SK-N-SH (cell line): ENCODE measurements around the gene FYCO1. TPM values are rescaled to one million over a fixed set of nuclear protein-coding genes. Genes with fewer than 3 reads are reported as not detected.

Experiments
- CTCF ChIA-PET: fragments of 300-600, 350-600 bp; formaldehyde crosslinking; extraction: SDS; loops from one replicate; lab custom pipeline; 2021; lab: Yijun Ruan, JAX
- POLR2A ChIA-PET: fragments of 350-600 bp; sonication (Branson Sonifier 250); formaldehyde crosslinking; extraction: SDS; loops from one replicate; lab custom pipeline; 2020; ENCODE audit warnings: antibody characterized with exemption, inconsistent platforms; lab: Yijun Ruan, JAX
- DNase-seq: peaks from one replicate; pipeline ENCODE4 v3.0.0; 2012
- H2AFZ ChIP-seq: fragments of 200-600 bp; sonication (generic); 2 replicates; pipeline ENCODE4 v1.8.1; 2016; ENCODE audit warnings: antibody characterized with exemption, mild to moderate bottlenecking, low read depth
- H3F3A ChIP-seq: fragments of 200-600 bp; sonication (generic); replicated peaks from 2 replicates; pipeline ENCODE3; 2016; ENCODE audit warnings: antibody characterized with exemption, mild to moderate bottlenecking; ENCODE audit not compliant: insufficient read depth
- H3K27ac ChIP-seq, 2 experiments: fragments of 200-500 bp in 1 of 2; fragments of 200-600 bp in 1 of 2; sonication (Bioruptor generic) in 1 of 2; sonication (generic), shearing (Covaris generic) in 1 of 2; 2 replicates each; pipeline versions ENCODE4 v1.5.1 to v1.6.1; 2014 to 2016; ENCODE audit warnings: low read depth in 2 of 2, inconsistent platforms in 1 of 2, low read length in 1 of 2, mild to moderate bottlenecking in 1 of 2, mixed read lengths in 1 of 2
- H3K27me3 ChIP-seq: fragments of 200-600 bp; sonication (generic), shearing (Covaris generic); 2 replicates; pipeline ENCODE4 v1.6.1; 2016; ENCODE audit warnings: mixed run types; ENCODE audit not compliant: insufficient read depth
- H3K36me3 ChIP-seq, 2 experiments: fragments of 200-500 bp in 1 of 2; fragments of 200-600 bp in 1 of 2; sonication (Bioruptor generic) in 1 of 2; sonication (generic) in 1 of 2; replicated peaks in 1 of 2; 2 replicates each; pipeline versions ENCODE3 to v1.5.1; 2014 to 2016; ENCODE audit warnings: low read length in 1 of 2, mild to moderate bottlenecking in 1 of 2; ENCODE audit not compliant: insufficient read depth in 2 of 2, control insufficient read depth in 1 of 2
- H3K4me1 ChIP-seq, 2 experiments: fragments of 200-500 bp in 1 of 2; fragments of 200-600 bp in 1 of 2; sonication (Bioruptor generic) in 1 of 2; sonication (generic), shearing (Covaris generic) in 1 of 2; 2 replicates each; pipeline versions ENCODE4 v1.5.1 to v1.6.1; 2014 to 2016; ENCODE audit warnings: low read depth in 1 of 2, low read length in 1 of 2, mixed run types in 1 of 2; ENCODE audit not compliant: insufficient read depth in 2 of 2, control insufficient read depth in 1 of 2
- H3K4me2 ChIP-seq: fragments of 200-600 bp; sonication (generic), shearing (Covaris generic); 2 replicates; pipeline ENCODE4 v1.6.1; 2017; ENCODE audit warnings: mixed run types
- H3K4me3 ChIP-seq, 2 experiments: fragments of 200-500 bp in 1 of 2; fragments of 200-600 bp in 1 of 2; sonication (Bioruptor generic) in 1 of 2; sonication (generic), shearing (Covaris generic) in 1 of 2; 2 replicates each; pipeline versions ENCODE4 v1.5.1 to v1.8.1; 2014 to 2016; ENCODE audit warnings: low read depth in 2 of 2, inconsistent platforms in 1 of 2, low read length in 1 of 2, mild to moderate bottlenecking in 1 of 2, mixed read lengths in 1 of 2, moderate library complexity in 1 of 2
- H3K79me2 ChIP-seq: fragments of 200-600 bp; sonication (generic); 2 replicates; pipeline ENCODE4 v1.8.1; 2017; ENCODE audit warnings: mild to moderate bottlenecking; ENCODE audit not compliant: insufficient read depth
- H3K9ac ChIP-seq: fragments of 200-600 bp; sonication (generic); 2 replicates; pipeline ENCODE4 v1.6.1; 2017; ENCODE audit warnings: mixed run types
- H3K9me2 ChIP-seq: fragments of 200-600 bp; sonication (generic); 2 replicates; pipeline ENCODE4 v1.6.1; 2017; ENCODE audit warnings: mixed run types
- H3K9me3 ChIP-seq: fragments of 200-600 bp; sonication (generic); 2 replicates; pipeline ENCODE4 v1.6.1; 2017; ENCODE audit warnings: mixed run types, mild to moderate bottlenecking, moderate library complexity
- H4K20me1 ChIP-seq: fragments of 200-600 bp; sonication (generic); 2 replicates; pipeline ENCODE4 v1.6.1; 2017; ENCODE audit warnings: mild to moderate bottlenecking, mixed run types; ENCODE audit not compliant: insufficient read depth
- ELF1 ChIP-seq: IDR thresholded peaks from 2 replicates; pipeline ENCODE4 v1.4.0; 2012
- FOXJ3 ChIP-seq: sonication (generic); formaldehyde crosslinking; IDR thresholded peaks from 2 replicates; pipeline ENCODE4 v1.5.1; 2020; ENCODE audit warnings: mild to moderate bottlenecking, missing genetic modification reagents
- FOXM1 ChIP-seq: IDR thresholded peaks from 2 replicates; pipeline ENCODE4 v1.4.0; 2012; ENCODE audit warnings: low read depth, mild to moderate bottlenecking
- GABPA ChIP-seq: IDR thresholded peaks from 2 replicates; pipeline ENCODE4 v1.4.0; 2012; ENCODE audit warnings: low read depth, mild to moderate bottlenecking
- GATA2 ChIP-seq: sonication (generic); formaldehyde crosslinking; IDR thresholded peaks from 2 replicates; pipeline ENCODE4 v1.5.0; 2020; ENCODE audit warnings: mild to moderate bottlenecking, missing genetic modification reagents
- JUND ChIP-seq: IDR thresholded peaks from 2 replicates; pipeline ENCODE4 v1.4.0; 2012
- MEF2A ChIP-seq: IDR thresholded peaks from 2 replicates; pipeline ENCODE4 v1.4.0; 2012; ENCODE audit warnings: low read depth, borderline replicate concordance
- MXI1 ChIP-seq: IDR thresholded peaks from 2 replicates; pipeline ENCODE4 v1.6.1; 2012; ENCODE audit warnings: mild to moderate bottlenecking, low read depth, low read length, improper control_type of control experiment
- NRF1 ChIP-seq: IDR thresholded peaks from 2 replicates; pipeline ENCODE4 v1.6.1; 2012; ENCODE audit warnings: low read depth, mild to moderate bottlenecking, low read length
- POLR2AphosphoS5 ChIP-seq: IDR thresholded peaks from 2 replicates; pipeline ENCODE4 v1.6.1; 2012; ENCODE audit warnings: low read depth, low read length
- RAD21 ChIP-seq: IDR thresholded peaks from 2 replicates; pipeline ENCODE4 v1.6.1; 2012; ENCODE audit warnings: mild to moderate bottlenecking, low read length
- REST ChIP-seq: IDR thresholded peaks from 2 replicates; pipeline ENCODE4 v1.6.1; 2012; ENCODE audit warnings: mild to moderate bottlenecking, low read depth, low read length, moderate library complexity
- SIN3A ChIP-seq: IDR thresholded peaks from 2 replicates; pipeline ENCODE4 v1.6.1; 2012; ENCODE audit warnings: low read depth, mild to moderate bottlenecking, low read length, moderate library complexity, borderline replicate concordance
- SMC3 ChIP-seq: IDR thresholded peaks from 2 replicates; pipeline ENCODE4 v1.6.1; 2012; ENCODE audit warnings: low read depth, low read length, improper control_type of control experiment
- ZBTB33 ChIP-seq: IDR thresholded peaks from 2 replicates; pipeline ENCODE4 v1.4.0; 2012; ENCODE audit warnings: low read depth, borderline replicate concordance
- WGBS: methylation state at CpG from one replicate; pipeline ENCODE4 v1.1.6; 2017; ENCODE audit warnings: low lambda C conversion rate; 5-methylcytosine and 5-hydroxymethylcytosine counted together
- polyA plus RNA-seq, 3 experiments: library from polyadenylated mRNA; depleted of rRNA; stranded (reverse); fragments of >200 nt; gene quantifications; 2 replicates each; pipeline ENCODE4 v1.2.3, GENCODE V29; 2012
- TF ChIP-seq, protein P1 (sequence below): fragments of 200-600 bp; sonication (generic); IDR thresholded peaks from 2 replicates; pipeline ENCODE4 v1.6.1; 2017; ENCODE audit warnings: antibody characterized with exemption, mild to moderate bottlenecking, moderate library complexity
- TF ChIP-seq, protein P2 (sequence below): fragments of 150-350 bp; IDR thresholded peaks from 2 replicates; pipeline ENCODE4 v1.6.1; 2016; ENCODE audit warnings: mild to moderate bottlenecking, low read depth, low read length

The FYCO1 gene
- polyA plus RNA-seq, 1 of the 3 experiments (the other 2 are of a cell fraction), result 5.5 TPM

DNA sequence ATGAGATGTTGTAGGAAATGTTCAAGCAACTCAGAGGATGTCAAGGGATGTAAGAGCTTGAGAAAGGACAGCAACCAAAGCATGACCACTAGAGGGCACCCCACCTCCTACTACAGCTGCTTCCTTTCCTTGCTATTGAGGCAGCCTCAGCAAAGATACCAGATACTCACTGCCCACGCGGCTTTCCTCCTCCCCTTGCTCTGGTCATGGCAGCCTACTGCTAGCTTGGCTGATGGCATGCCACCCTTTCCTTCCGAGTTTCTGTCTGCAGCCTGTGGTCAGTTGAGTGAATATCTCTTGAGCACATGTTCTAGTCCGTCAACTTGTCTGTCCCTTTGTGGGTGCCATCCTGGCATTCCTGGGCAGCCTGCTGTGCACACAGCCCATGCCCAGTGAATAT is 56.8 kb downstream of the FYCO1 start:
- WGBS, result 29% methylated on average over 4 of the region's 4 CpGs
- H3K4me2 ChIP-seq, result no peak overlapping the region
- H3K36me3 ChIP-seq, result peaks cover 18 to 30% of the 10 kb centered on the region in 2 experiments
- no peak overlapping the region; a peak in 1 of 4 replicates for H3K4me3 ChIP-seq
- H3K9me2 ChIP-seq, result no peaks in the 10 kb centered on the region
- no peaks in the 10 kb centered on the region for H3K9me3 ChIP-seq
- H3F3A ChIP-seq, result no peaks in the 10 kb centered on the region
- H4K20me1 ChIP-seq, result no peaks in the 10 kb centered on the region
- H3K27me3 ChIP-seq, result no peaks in the 10 kb centered on the region
- H3K9ac ChIP-seq, result no peak overlapping the region
- H3K79me2 ChIP-seq, result no peaks in the 10 kb centered on the region
- POLR2A ChIA-PET, result interaction anchor here (1.6 kb wide), 1 partner anchor 9 kb away, joined by 7 read pairs; no protein-coding TSS in a partner anchor
- CTCF ChIA-PET, result interaction anchor here (0.6 to 13.6 kb wide), 65 partner anchors 10 to 714 kb away, joined by 3 to 280 read pairs (median 4); partner anchors contain the start of gene LZTFL1
- no peak overlapping the region for H3K27ac ChIP-seq
- TF ChIP-seq, protein P1, sequence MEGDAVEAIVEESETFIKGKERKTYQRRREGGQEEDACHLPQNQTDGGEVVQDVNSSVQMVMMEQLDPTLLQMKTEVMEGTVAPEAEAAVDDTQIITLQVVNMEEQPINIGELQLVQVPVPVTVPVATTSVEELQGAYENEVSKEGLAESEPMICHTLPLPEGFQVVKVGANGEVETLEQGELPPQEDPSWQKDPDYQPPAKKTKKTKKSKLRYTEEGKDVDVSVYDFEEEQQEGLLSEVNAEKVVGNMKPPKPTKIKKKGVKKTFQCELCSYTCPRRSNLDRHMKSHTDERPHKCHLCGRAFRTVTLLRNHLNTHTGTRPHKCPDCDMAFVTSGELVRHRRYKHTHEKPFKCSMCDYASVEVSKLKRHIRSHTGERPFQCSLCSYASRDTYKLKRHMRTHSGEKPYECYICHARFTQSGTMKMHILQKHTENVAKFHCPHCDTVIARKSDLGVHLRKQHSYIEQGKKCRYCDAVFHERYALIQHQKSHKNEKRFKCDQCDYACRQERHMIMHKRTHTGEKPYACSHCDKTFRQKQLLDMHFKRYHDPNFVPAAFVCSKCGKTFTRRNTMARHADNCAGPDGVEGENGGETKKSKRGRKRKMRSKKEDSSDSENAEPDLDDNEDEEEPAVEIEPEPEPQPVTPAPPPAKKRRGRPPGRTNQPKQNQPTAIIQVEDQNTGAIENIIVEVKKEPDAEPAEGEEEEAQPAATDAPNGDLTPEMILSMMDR, result peak; percentile 92
- TF ChIP-seq SMC3 (peak; percentile 94), POLR2AphosphoS5 (no peak), MXI1 (peak; percentile 45; the same call in 1 of the 2 replicates), SIN3A (no peak), ELF1 (no peak), FOXJ3 (CRISPR knock-in tag) (no peak), GATA2 (CRISPR knock-in tag) (no peak), RAD21 (peak; percentile 89), MEF2A (no peak)
- peak; percentile 73 for DNase-seq
- H3K4me1 ChIP-seq, result peaks cover 0 to 18% of the 10 kb centered on the region in 2 experiments; a peak in 1 of 4 replicates
- no peak overlapping the region for H2AFZ ChIP-seq

GRCh38 chr3:45938043-45938435 is 57.6 kb downstream of the FYCO1 start:
- H3K4me2 ChIP-seq, result no peak overlapping the region
- no peaks in the 10 kb centered on the region for H3K79me2 ChIP-seq
- 88% methylated on average over 4 of the region's 4 CpGs for WGBS
- no peak overlapping the region for H3K4me3 ChIP-seq
- no peaks in the 10 kb centered on the region for H3K9me3 ChIP-seq
- CTCF ChIA-PET, result interaction anchor here (0.6 to 13.6 kb wide), 56 partner anchors 9 to 713 kb away, joined by 3 to 280 read pairs (median 4); no protein-coding TSS in a partner anchor
- no peaks in the 10 kb centered on the region for H3K27me3 ChIP-seq
- H2AFZ ChIP-seq, result no peak overlapping the region
- DNase-seq, result no peak
- peaks cover 0 to 16% of the 10 kb centered on the region in 2 experiments; a peak in 1 of 4 replicates for H3K4me1 ChIP-seq
- H3K9ac ChIP-seq, result no peak overlapping the region
- peaks cover 22 to 36% of the 10 kb centered on the region in 2 experiments for H3K36me3 ChIP-seq
- no peaks in the 10 kb centered on the region for H4K20me1 ChIP-seq
- no peak overlapping the region for H3K27ac ChIP-seq
- no peaks in the 10 kb centered on the region for H3K9me2 ChIP-seq
- no peaks in the 10 kb centered on the region for H3F3A ChIP-seq
- POLR2A ChIA-PET, result no interaction called here
- no peak for TF ChIP-seq MEF2A
- TF ChIP-seq NRF1, result no peak
- TF ChIP-seq FOXM1, result no peak
- TF ChIP-seq, protein P2, sequence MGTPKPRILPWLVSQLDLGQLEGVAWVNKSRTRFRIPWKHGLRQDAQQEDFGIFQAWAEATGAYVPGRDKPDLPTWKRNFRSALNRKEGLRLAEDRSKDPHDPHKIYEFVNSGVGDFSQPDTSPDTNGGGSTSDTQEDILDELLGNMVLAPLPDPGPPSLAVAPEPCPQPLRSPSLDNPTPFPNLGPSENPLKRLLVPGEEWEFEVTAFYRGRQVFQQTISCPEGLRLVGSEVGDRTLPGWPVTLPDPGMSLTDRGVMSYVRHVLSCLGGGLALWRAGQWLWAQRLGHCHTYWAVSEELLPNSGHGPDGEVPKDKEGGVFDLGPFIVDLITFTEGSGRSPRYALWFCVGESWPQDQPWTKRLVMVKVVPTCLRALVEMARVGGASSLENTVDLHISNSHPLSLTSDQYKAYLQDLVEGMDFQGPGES, result no peak
- TF ChIP-seq GABPA, result no peak
- TF ChIP-seq ZBTB33, result no peak
- no peak for TF ChIP-seq MXI1
- TF ChIP-seq REST, result no peak
- no peak for TF ChIP-seq JUND
- TF ChIP-seq, protein P1, result no peak
